ENCODE results near the gene MELTF.

Gene MELTF

DNA sequence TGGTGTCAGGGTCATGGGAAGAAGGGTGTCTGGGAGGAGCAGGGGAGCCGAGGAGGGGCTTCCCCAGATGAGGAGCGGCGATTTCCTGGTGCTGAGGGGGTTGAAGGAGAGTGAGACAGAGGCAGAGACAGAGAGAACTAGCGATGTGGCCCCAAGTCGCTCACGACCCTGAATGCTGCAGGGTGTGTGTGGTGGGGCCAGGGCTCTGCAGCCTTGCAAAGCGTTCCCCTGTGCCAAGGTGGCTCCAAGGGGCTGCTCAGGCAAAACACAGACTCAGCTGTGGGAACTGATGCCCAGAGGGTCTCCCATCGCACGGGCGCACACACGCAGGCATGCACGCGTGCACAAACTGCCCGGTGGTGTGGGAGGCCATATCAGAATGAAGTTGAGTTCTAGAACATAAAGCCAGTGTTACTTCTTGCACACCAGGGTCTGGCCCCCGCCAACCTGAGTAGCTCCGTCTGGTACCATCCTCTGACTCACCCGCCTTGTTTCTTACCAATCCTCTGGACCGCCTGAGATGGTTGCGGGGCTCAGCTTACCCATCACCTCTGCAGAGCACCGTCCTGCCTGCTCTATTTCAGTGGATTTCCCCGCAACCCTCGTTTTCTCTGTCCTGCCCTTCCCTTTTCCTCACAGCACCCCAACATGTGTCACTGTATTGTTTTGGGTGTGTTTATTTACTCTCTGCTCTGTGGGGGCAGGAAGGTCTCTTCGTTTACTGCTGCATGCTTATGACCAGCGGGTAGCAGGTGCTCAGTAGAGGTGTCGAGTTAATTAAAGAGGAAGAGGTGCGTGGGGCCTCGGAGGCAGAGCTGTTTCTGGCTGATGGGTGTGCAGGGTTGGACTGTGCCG is 4.5 kb downstream of the MELTF start:
- TF ChIP-seq SUZ12 (IDR thresholded peaks at IDR 0.05; ENCODE audit: extremely low read depth, insufficient read depth, insufficient read length) (no peak), ZNF274 (IDR thresholded peaks at IDR 0.05; ENCODE audit: low read depth, low read length) (no peak), YY1 (IDR thresholded peaks at IDR 0.05; ENCODE audit: insufficient read depth, insufficient read length) (no peak)
- Histone ChIP-seq H3K27me3 (ENCODE audit: insufficient read depth, insufficient read length) (no peaks in the 10 kb centered on the region), H3K4me1 (ENCODE audit: insufficient read depth, insufficient read length) (peaks cover 23% of the 10 kb centered on the region), H3K9ac (ENCODE audit: insufficient read length, low read depth) (no peak overlapping the region), H3K36me3 (ENCODE audit: insufficient read depth, insufficient read length, low read length) (peaks cover 54% of the 10 kb centered on the region), H3K9me3 (ENCODE audit: insufficient read depth, low read length) (no peaks in the 10 kb centered on the region), H3K4me3 (ENCODE audit: insufficient read length, low read depth) (no peak overlapping the region)
- no peak for DNase-seq (ENCODE audit: low read depth, low spot score)

DNA sequence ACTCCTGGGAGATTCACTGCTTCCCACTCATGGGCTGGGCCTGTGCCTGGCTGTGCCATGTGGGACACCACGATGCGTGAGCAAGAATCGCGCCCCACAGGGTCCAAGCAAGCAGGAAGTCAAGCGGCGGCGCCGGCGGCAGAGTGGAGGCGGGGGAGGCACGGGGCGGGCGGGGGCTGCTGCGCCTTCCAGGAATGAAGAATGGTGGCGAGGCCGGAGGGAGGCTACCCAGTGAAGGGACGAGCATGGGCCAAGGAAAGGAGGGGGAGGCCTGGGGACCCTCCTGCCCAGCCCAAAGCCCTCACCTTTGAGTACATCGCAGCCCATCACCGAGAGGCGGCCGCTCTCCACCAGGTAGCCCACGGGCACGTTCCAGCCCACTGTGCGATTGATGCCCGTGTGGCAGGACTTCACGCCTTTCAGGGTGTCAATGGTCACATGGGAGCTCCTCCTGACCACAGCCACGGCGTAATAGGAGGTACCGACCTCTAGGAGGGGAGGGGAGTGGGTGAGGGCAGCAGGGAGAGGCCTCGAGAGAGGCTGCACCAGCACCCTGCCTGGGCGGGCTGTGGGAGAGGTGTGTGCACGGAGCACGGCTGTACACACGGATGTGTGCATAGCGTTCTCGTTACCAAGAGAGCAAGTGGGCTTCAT is 5.5 kb downstream of the MELTF start:
- TF ChIP-seq ZNF274 (IDR thresholded peaks at IDR 0.05; ENCODE audit: low read depth, low read length) (no peak), SUZ12 (IDR thresholded peaks at IDR 0.05; ENCODE audit: extremely low read depth, insufficient read depth, insufficient read length) (no peak), YY1 (IDR thresholded peaks at IDR 0.05; ENCODE audit: insufficient read depth, insufficient read length) (no peak)
- peaks cover 54% of the 10 kb centered on the region for H3K36me3 ChIP-seq (ENCODE audit: insufficient read depth, insufficient read length, low read length)
- no peak overlapping the region for H3K4me3 ChIP-seq (ENCODE audit: insufficient read length, low read depth)
- H3K4me1 ChIP-seq (ENCODE audit: insufficient read depth, insufficient read length): peaks cover 23% of the 10 kb centered on the region
- H3K9me3 ChIP-seq (ENCODE audit: insufficient read depth, low read length): no peaks in the 10 kb centered on the region
- no peak overlapping the region for H3K9ac ChIP-seq (ENCODE audit: insufficient read length, low read depth)
- no peaks in the 10 kb centered on the region for H3K27me3 ChIP-seq (ENCODE audit: insufficient read depth, insufficient read length)
- DNase-seq (ENCODE audit: low read depth, low spot score): no peak

DNA sequence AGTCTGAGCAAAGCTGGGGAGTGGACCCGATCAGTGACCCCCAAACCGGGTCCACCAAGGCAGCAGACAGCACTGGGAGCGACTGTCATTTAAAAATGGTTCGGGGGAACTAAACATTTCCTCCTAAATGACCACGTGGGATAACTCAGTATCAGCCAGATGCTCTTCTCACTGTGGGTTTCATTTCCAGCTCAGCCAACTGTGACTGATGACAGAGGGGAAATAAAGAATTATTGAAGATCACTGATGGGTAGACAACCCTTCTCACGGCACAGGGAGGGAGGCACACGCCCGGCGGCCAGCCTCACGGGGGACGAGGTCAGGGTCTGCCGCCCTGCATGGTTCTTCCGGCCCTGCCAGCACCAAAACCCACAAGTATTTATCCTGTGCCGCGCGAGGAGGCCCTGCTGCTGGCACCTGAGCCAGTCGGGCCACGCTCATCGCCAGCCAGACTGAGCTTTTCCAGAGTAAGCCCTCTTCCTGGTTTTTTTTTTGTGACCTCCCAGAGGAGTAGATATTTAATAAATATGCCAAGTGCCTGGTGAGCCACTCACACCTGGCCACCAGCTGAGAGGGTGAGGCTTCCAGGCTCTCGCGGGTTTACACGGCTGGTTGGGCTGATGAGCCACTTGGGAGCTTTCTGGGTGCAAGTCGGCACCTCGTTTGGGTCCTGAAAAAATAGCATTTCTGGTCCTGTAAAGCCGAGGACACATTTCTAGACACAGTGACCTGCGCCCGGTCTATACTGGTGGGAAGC is 6.2 kb downstream of the MELTF start:
- TF ChIP-seq ZNF274 (IDR thresholded peaks at IDR 0.05; ENCODE audit: low read depth, low read length) (no peak), SUZ12 (IDR thresholded peaks at IDR 0.05; ENCODE audit: extremely low read depth, insufficient read depth, insufficient read length) (no peak), YY1 (IDR thresholded peaks at IDR 0.05; ENCODE audit: insufficient read depth, insufficient read length) (no peak)
- H3K4me1 ChIP-seq (ENCODE audit: insufficient read depth, insufficient read length): peaks cover 23% of the 10 kb centered on the region
- no peaks in the 10 kb centered on the region for H3K27me3 ChIP-seq (ENCODE audit: insufficient read depth, insufficient read length)
- peaks cover 54% of the 10 kb centered on the region for H3K36me3 ChIP-seq (ENCODE audit: insufficient read depth, insufficient read length, low read length)
- no peak overlapping the region for H3K4me3 ChIP-seq (ENCODE audit: insufficient read length, low read depth)
- DNase-seq (ENCODE audit: low read depth, low spot score): no peak
- H3K9ac ChIP-seq (ENCODE audit: insufficient read length, low read depth): peak overlapping the region; percentile 38
- H3K9me3 ChIP-seq (ENCODE audit: insufficient read depth, low read length): no peaks in the 10 kb centered on the region

DNA sequence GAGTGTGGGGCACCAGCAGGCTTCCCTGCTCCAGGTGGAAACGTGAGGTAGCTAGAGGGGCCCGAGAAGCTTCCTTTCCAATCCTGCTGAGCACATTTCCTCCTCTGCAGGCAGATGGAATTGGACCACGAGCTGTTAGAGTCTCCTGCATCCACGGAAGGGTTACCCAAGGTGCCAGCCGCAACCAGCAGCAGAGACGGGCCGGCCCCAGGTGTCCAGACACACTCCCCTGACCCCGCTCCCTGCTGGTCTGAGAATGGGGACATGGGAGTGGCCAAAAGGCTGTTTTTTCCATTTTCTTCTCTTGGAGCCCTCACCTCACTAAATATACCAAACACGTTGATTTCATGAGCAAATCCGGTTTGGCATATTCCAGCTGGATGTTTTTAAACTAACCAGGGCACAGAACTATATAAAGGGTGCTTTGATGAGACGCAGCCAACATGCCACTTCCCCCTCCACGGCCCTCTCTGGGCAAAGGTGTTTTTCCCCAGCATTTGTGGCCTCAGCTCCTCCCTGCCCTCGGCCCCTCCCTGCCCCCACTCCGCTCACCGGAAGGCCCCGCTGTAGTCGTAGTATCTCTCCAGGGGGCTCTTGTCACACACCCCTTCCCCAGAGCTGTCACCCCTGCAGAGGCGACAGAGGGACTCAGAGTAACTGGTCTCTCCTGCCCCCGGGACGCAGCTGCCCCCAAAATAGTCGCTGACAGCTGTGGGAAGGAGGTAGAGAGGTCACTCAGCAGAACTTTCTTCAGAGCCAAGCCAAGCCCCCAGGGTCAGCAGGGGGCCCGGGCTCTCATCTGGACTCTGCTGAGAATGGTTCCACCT is 7.0 kb downstream of the MELTF start:
- peak overlapping the region; percentile 28 for H3K9ac ChIP-seq (ENCODE audit: insufficient read length, low read depth)
- TF ChIP-seq ZNF274 (IDR thresholded peaks at IDR 0.05; ENCODE audit: low read depth, low read length) (no peak), SUZ12 (IDR thresholded peaks at IDR 0.05; ENCODE audit: extremely low read depth, insufficient read depth, insufficient read length) (no peak), YY1 (IDR thresholded peaks at IDR 0.05; ENCODE audit: insufficient read depth, insufficient read length) (no peak)
- no peaks in the 10 kb centered on the region for H3K9me3 ChIP-seq (ENCODE audit: insufficient read depth, low read length)
- H3K4me1 ChIP-seq (ENCODE audit: insufficient read depth, insufficient read length): peaks cover 16% of the 10 kb centered on the region
- no peak for DNase-seq (ENCODE audit: low read depth, low spot score)
- no peak overlapping the region for H3K4me3 ChIP-seq (ENCODE audit: insufficient read length, low read depth)
- H3K27me3 ChIP-seq (ENCODE audit: insufficient read depth, insufficient read length): no peaks in the 10 kb centered on the region
- peaks cover 47% of the 10 kb centered on the region for H3K36me3 ChIP-seq (ENCODE audit: insufficient read depth, insufficient read length, low read length)

DNA sequence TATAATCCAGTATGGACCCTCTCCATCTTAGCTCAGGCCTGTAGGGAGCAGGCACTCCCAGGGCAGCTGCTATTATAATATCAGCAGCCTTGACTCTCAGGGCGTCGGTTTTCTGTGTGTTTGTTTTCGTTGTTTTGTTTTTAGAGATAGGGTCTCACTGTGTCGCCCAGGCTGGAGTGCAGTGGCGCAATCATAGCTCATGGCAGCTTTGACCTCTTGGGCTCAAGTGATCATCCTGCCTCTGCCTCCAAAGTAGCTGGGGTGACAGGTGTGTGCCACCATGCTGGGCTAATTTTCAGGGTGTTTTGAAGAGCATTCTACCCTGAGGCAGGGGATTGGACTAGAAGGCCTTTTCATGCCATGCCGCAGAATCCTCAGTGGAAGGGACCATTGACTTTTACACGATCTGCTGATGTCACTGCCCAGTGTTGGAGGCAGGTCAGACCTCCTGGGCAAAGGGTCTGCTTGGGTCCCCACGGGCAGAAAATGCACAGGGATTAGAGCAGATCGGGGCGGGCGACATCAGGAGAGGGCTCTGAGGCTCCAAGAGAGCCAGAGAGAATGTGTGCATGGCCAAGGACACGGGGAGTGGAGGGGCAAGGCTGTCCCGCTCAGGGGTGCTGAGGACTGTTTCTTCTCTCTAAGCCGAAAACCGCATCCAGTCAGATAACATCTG is 7.8 kb downstream of the MELTF start:
- peaks cover 10% of the 10 kb centered on the region for H3K4me1 ChIP-seq (ENCODE audit: insufficient read depth, insufficient read length)

DNA sequence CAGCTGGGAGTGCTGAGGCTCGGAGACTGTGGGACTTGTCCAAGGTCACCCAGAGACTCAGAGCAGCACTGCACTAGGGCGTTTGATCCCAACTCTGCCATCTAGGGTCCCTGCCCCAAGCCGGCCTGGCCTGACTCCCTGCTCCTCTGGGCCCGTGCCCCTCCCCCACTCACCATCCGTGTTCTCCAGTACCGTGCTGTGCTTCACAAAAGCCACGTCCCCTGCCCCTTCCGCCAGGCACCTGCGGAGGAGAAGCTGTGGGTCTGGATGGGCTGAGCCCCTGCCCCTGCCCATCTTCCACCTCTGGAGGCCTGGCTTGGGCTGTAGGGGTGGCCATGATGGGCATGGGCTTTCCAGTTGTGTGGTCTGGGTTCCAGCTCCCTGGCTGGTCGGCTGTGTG is 8.4 kb downstream of the MELTF start:
- peaks cover 10% of the 10 kb centered on the region for H3K4me1 ChIP-seq (ENCODE audit: insufficient read depth, insufficient read length)

More for the DNA sequence above, 7.8 kb downstream of the MELTF start:
- Histone ChIP-seq H3K4me3 (ENCODE audit: insufficient read length, low read depth) (no peak overlapping the region), H3K36me3 (ENCODE audit: insufficient read depth, insufficient read length, low read length) (peaks cover 40% of the 10 kb centered on the region), H3K9ac (ENCODE audit: insufficient read length, low read depth) (no peak overlapping the region), H3K27me3 (ENCODE audit: insufficient read depth, insufficient read length) (no peaks in the 10 kb centered on the region), H3K9me3 (ENCODE audit: insufficient read depth, low read length) (no peaks in the 10 kb centered on the region)
- DNase-seq (ENCODE audit: low read depth, low spot score): no peak
- no peak for TF ChIP-seq ZNF274 (IDR thresholded peaks at IDR 0.05; ENCODE audit: low read depth, low read length)
- no peak for TF ChIP-seq SUZ12 (IDR thresholded peaks at IDR 0.05; ENCODE audit: extremely low read depth, insufficient read depth, insufficient read length)
- TF ChIP-seq YY1 (IDR thresholded peaks at IDR 0.05; ENCODE audit: insufficient read depth, insufficient read length): no peak

More for the DNA sequence above, 8.4 kb downstream of the MELTF start:
- H3K36me3 ChIP-seq (ENCODE audit: insufficient read depth, insufficient read length, low read length): peaks cover 33% of the 10 kb centered on the region
- TF ChIP-seq YY1 (IDR thresholded peaks at IDR 0.05; ENCODE audit: insufficient read depth, insufficient read length): no peak
- TF ChIP-seq ZNF274 (IDR thresholded peaks at IDR 0.05; ENCODE audit: low read depth, low read length): no peak
- TF ChIP-seq SUZ12 (IDR thresholded peaks at IDR 0.05; ENCODE audit: extremely low read depth, insufficient read depth, insufficient read length): no peak
- no peaks in the 10 kb centered on the region for H3K9me3 ChIP-seq (ENCODE audit: insufficient read depth, low read length)
- no peak overlapping the region for H3K4me3 ChIP-seq (ENCODE audit: insufficient read length, low read depth)
- DNase-seq (ENCODE audit: low read depth, low spot score): no peak
- H3K27me3 ChIP-seq (ENCODE audit: insufficient read depth, insufficient read length): no peaks in the 10 kb centered on the region
- no peak overlapping the region for H3K9ac ChIP-seq (ENCODE audit: insufficient read length, low read depth)

Measured in NT2/D1 (cell line).